ENCODE measurements around the gene SYNGAP1. TPM values are rescaled to one million over a fixed set of nuclear protein-coding genes. Genes with fewer than 3 reads are reported as not detected.
A peak's percentile ranks its signal among the peaks of the same experiment; 100 is the strongest.

The SYNGAP1 gene
- total and polyA plus RNA-seq, 9 of the 15 experiments (the other 6 are each of a cell fraction or from before 2014, with no cell fraction given): 0.01 to 22.8 (median 3.2) TPM

DNA sequence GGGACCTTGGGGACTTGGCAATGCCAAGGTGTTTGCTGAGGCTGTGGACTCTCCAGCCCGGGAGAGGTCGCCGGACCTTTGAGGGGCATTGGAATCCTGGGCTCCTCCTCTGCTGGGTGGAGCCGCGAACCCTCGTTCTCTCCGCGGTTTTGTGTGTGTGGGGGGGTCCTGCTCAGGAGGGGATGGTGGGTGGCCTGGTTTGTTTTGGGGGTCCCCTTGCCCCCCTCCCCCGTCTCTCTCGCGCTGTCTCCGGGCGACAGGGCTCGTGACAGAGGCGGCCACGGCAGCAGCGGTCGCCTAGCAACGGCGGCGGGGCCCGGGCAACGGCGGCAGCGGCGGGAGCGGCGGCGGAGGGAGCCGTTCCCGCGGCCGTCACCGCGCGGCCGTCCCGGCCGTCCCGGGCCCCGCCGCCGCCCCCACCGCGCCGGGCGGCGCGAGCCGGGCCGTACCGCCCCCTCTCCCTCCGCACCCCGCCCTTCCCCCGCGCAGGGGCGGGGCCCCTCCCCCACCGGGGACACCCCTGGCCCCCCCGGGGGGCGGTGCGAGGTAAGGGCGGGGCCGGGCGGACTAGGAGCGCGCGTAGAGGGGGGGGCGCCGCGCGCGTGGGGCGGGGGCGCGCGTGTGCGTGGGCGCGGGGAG is 7.8 kb downstream of the SYNGAP1 start (continued):
- TF ChIP-seq, protein P1, sequence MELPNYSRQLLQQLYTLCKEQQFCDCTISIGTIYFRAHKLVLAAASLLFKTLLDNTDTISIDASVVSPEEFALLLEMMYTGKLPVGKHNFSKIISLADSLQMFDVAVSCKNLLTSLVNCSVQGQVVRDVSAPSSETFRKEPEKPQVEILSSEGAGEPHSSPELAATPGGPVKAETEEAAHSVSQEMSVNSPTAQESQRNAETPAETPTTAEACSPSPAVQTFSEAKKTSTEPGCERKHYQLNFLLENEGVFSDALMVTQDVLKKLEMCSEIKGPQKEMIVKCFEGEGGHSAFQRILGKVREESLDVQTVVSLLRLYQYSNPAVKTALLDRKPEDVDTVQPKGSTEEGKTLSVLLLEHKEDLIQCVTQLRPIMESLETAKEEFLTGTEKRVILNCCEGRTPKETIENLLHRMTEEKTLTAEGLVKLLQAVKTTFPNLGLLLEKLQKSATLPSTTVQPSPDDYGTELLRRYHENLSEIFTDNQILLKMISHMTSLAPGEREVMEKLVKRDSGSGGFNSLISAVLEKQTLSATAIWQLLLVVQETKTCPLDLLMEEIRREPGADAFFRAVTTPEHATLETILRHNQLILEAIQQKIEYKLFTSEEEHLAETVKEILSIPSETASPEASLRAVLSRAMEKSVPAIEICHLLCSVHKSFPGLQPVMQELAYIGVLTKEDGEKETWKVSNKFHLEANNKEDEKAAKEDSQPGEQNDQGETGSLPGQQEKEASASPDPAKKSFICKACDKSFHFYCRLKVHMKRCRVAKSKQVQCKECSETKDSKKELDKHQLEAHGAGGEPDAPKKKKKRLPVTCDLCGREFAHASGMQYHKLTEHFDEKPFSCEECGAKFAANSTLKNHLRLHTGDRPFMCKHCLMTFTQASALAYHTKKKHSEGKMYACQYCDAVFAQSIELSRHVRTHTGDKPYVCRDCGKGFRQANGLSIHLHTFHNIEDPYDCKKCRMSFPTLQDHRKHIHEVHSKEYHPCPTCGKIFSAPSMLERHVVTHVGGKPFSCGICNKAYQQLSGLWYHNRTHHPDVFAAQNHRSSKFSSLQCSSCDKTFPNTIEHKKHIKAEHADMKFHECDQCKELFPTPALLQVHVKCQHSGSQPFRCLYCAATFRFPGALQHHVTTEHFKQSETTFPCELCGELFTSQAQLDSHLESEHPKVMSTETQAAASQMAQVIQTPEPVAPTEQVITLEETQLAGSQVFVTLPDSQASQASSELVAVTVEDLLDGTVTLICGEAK (IDR thresholded peaks at IDR 0.05): 0 out of 2 replicates have a peak, but pooled peaks have one; percentile 18
- TF ChIP-seq, protein P1 (CRISPR knock-in tag; IDR thresholded peaks at IDR 0.05): no peak
- TF ChIP-seq ZNF263 (CRISPR knock-in tag; IDR thresholded peaks at IDR 0.05; ENCODE audit: borderline replicate concordance) (no peak), BACH1 (tag; IDR thresholded peaks at IDR 0.05) (no peak), RBBP5 (IDR thresholded peaks at IDR 0.05; ENCODE audit: borderline replicate concordance, insufficient read depth, low read length, poor library complexity, severe bottlenecking) (peak; percentile 51), SRSF9 (IDR thresholded peaks at IDR 0.05; ENCODE audit: borderline replicate concordance, low read depth, low read length) (no peak)
- TF ChIP-seq, protein P2, sequence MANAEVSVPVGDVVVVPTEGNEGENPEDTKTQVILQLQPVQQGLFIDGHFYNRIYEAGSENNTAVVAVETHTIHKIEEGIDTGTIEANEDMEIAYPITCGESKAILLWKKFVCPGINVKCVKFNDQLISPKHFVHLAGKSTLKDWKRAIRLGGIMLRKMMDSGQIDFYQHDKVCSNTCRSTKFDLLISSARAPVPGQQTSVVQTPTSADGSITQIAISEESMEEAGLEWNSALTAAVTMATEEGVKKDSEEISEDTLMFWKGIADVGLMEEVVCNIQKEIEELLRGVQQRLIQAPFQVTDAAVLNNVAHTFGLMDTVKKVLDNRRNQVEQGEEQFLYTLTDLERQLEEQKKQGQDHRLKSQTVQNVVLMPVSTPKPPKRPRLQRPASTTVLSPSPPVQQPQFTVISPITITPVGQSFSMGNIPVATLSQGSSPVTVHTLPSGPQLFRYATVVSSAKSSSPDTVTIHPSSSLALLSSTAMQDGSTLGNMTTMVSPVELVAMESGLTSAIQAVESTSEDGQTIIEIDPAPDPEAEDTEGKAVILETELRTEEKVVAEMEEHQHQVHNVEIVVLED (CRISPR knock-in tag; IDR thresholded peaks at IDR 0.05): 0 out of 2 replicates have a peak, but pooled peaks have one; percentile 21
- TF ChIP-seq, protein P3, sequence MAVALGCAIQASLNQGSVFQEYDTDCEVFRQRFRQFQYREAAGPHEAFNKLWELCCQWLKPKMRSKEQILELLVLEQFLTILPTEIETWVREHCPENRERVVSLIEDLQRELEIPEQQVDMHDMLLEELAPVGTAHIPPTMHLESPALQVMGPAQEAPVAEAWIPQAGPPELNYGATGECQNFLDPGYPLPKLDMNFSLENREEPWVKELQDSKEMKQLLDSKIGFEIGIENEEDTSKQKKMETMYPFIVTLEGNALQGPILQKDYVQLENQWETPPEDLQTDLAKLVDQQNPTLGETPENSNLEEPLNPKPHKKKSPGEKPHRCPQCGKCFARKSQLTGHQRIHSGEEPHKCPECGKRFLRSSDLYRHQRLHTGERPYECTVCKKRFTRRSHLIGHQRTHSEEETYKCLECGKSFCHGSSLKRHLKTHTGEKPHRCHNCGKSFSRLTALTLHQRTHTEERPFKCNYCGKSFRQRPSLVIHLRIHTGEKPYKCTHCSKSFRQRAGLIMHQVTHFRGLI (CRISPR knock-in tag; IDR thresholded peaks at IDR 0.05): no peak
